WTC11 (cell line): ENCODE data around the gene GID4. TPM values are rescaled to one million over a fixed set of nuclear protein-coding genes. Genes with fewer than 3 reads are reported as not detected.

Source experiments
- ATAC-seq: fragments of 200-7000 bp; cut with Tn5 transposase; 2 replicates; pipeline ENCODE4 v1.10.0; 2021; ENCODE audit warnings: mild to moderate bottlenecking, moderate library complexity
- CTCF ChIA-PET: fragments of 300-600 bp; sonication (Branson Sonifier 250); formaldehyde crosslinking; loops from one replicate; lab custom pipeline; 2021; ENCODE audit warnings: antibody characterized with exemption; lab: Charles Lee
- POLR2A ChIA-PET: fragments of 350-600 bp; sonication (Branson Sonifier 250); formaldehyde crosslinking; loops from one replicate; lab custom pipeline; 2021; ENCODE audit warnings: antibody characterized with exemption; lab: Charles Lee
- DNase-seq: peaks from one replicate; pipeline ENCODE4 v3.0.0; 2021; ENCODE audit warnings: low spot score
- H3K27ac Mint-ChIP-seq: 2 replicates; pipeline ENCODE4 v1.8.0; 2021; ENCODE audit warnings: mixed read lengths
- H3K27me3 Mint-ChIP-seq: 2 replicates; pipeline ENCODE4 v1.8.0; 2021; ENCODE audit warnings: low read depth, mild to moderate bottlenecking, moderate library complexity, mixed read lengths
- H3K36me3 Mint-ChIP-seq: 2 replicates; pipeline ENCODE4 v1.8.0; 2021; ENCODE audit warnings: mixed read lengths
- H3K4me1 Mint-ChIP-seq: 2 replicates; pipeline ENCODE4 v1.8.0; 2022; ENCODE audit warnings: mixed read lengths
- H3K4me3 Mint-ChIP-seq: 2 replicates; pipeline ENCODE4 v1.8.0; 2021; ENCODE audit warnings: mild to moderate bottlenecking, moderate library complexity, mixed read lengths
- H3K9me3 Mint-ChIP-seq: 2 replicates; pipeline ENCODE4 v1.8.0; 2021; ENCODE audit warnings: mixed read lengths
- CDX4 ChIP-seq: fragments of 250-450 bp; sonication (Bioruptor Pico); IDR thresholded peaks from 2 replicates; pipeline ENCODE4 v1.9.0; 2021; ENCODE audit warnings: moderate library complexity, mild to moderate bottlenecking, inconsistent platforms, borderline replicate concordance
- EMX1 ChIP-seq: fragments of 250-450 bp; sonication (Bioruptor Pico); IDR thresholded peaks from 2 replicates; pipeline ENCODE4 v1.8.0; 2021; ENCODE audit warnings: mild to moderate bottlenecking
- ETV6 ChIP-seq: sonication (generic); formaldehyde crosslinking; IDR thresholded peaks from 2 replicates; pipeline ENCODE4 v1.8.1; 2022; ENCODE audit warnings: mild to moderate bottlenecking, missing genetic modification reagents
- FOXJ3 ChIP-seq: sonication (generic); formaldehyde crosslinking; IDR thresholded peaks from 2 replicates; pipeline ENCODE4 v1.9.0; 2021; ENCODE audit warnings: missing genetic modification reagents, mild to moderate bottlenecking, borderline replicate concordance
- FOXK1 ChIP-seq: sonication (generic); formaldehyde crosslinking; IDR thresholded peaks from 2 replicates; pipeline ENCODE4 v1.8.0; 2022; ENCODE audit warnings: mild to moderate bottlenecking, moderate library complexity, missing genetic modification reagents
- FOXP1 ChIP-seq: sonication (generic); formaldehyde crosslinking; IDR thresholded peaks from 2 replicates; pipeline ENCODE4 v1.8.0; 2022; ENCODE audit warnings: missing genetic modification reagents, mild to moderate bottlenecking, moderate library complexity, borderline replicate concordance
- GABPB1 ChIP-seq: sonication (generic); formaldehyde crosslinking; IDR thresholded peaks from 2 replicates; pipeline ENCODE4 v1.8.1; 2023; ENCODE audit warnings: mild to moderate bottlenecking, missing genetic modification reagents
- GRHL2 ChIP-seq: fragments of 250-450 bp; sonication (Bioruptor Pico); IDR thresholded peaks from 2 replicates; pipeline ENCODE4 v1.8.0; 2022; ENCODE audit warnings: mild to moderate bottlenecking, moderate library complexity; ENCODE audit not compliant: insufficient replicate concordance, severe bottlenecking
- GTF2I ChIP-seq: fragments of 250-450 bp; sonication (Bioruptor Pico); conservative IDR thresholded peaks from 2 replicates; pipeline ENCODE4 v1.4.0; 2021; ENCODE audit warnings: mild to moderate bottlenecking
- JAZF1 ChIP-seq: fragments of 250-450 bp; sonication (Bioruptor Pico); IDR thresholded peaks from 2 replicates; pipeline ENCODE4 v1.9.0; 2021; ENCODE audit warnings: moderate library complexity, mild to moderate bottlenecking, inconsistent platforms
- RORB ChIP-seq: fragments of 250-450 bp; sonication (Bioruptor Pico); IDR thresholded peaks from 2 replicates; pipeline ENCODE4 v1.9.0; 2021; ENCODE audit warnings: mild to moderate bottlenecking
- TEAD1 ChIP-seq: sonication (generic); formaldehyde crosslinking; IDR thresholded peaks from 2 replicates; pipeline ENCODE4 v1.8.0; 2022; ENCODE audit warnings: mild to moderate bottlenecking, missing genetic modification reagents
- ZBTB43 ChIP-seq: sonication (generic); formaldehyde crosslinking; IDR thresholded peaks from 2 replicates; pipeline ENCODE4 v1.8.1; 2023; ENCODE audit warnings: mild to moderate bottlenecking, missing genetic modification reagents
- ZNF219 ChIP-seq: sonication (generic); formaldehyde crosslinking; IDR thresholded peaks from 2 replicates; pipeline ENCODE4 v1.8.0; 2023; ENCODE audit warnings: missing genetic modification reagents, mild to moderate bottlenecking, borderline replicate concordance
- ZNF232 ChIP-seq: sonication (generic); formaldehyde crosslinking; IDR thresholded peaks from 2 replicates; pipeline ENCODE4 v1.8.0; 2022; ENCODE audit warnings: mild to moderate bottlenecking, missing genetic modification reagents
- ZNF416 ChIP-seq: fragments of 250-450 bp; sonication (Bioruptor Pico); IDR thresholded peaks from 2 replicates; pipeline ENCODE4 v1.9.0; 2021; ENCODE audit warnings: mild to moderate bottlenecking, inconsistent platforms
- ZNF423 ChIP-seq: fragments of 250-450 bp; sonication (Bioruptor Pico); IDR thresholded peaks from 2 replicates; pipeline ENCODE4 v2.1.2; 2022; ENCODE audit warnings: mild to moderate bottlenecking, moderate library complexity
- ZNF671 ChIP-seq: fragments of 250-450 bp; sonication (Bioruptor Pico); IDR thresholded peaks from 2 replicates; pipeline ENCODE4 v1.8.0; 2021; ENCODE audit warnings: mild to moderate bottlenecking
- total RNA-seq: library from RNA; stranded (reverse); gene quantifications from 3 replicates; pipeline ENCODE4 v1.2.3, GENCODE V29; 2021
- TF ChIP-seq, protein P1 (sequence below): sonication (generic); formaldehyde crosslinking; IDR thresholded peaks from 2 replicates; pipeline ENCODE4 v1.8.0; 2022; ENCODE audit warnings: mild to moderate bottlenecking, missing genetic modification reagents
- TF ChIP-seq, protein P2 (sequence below): fragments of 250-450 bp; sonication (Bioruptor Pico); IDR thresholded peaks from 2 replicates; pipeline ENCODE4 v1.9.0; 2021; ENCODE audit warnings: mild to moderate bottlenecking, borderline replicate concordance
- TF ChIP-seq, protein P3 (sequence below): sonication (generic); formaldehyde crosslinking; IDR thresholded peaks from 2 replicates; pipeline ENCODE4 v1.8.1; 2022; ENCODE audit warnings: missing genetic modification reagents, borderline replicate concordance

GID4 gene
- total RNA-seq, 1 experiment from 2014 or later, result 16.0 TPM

- TF ChIP-seq, protein P1, sequence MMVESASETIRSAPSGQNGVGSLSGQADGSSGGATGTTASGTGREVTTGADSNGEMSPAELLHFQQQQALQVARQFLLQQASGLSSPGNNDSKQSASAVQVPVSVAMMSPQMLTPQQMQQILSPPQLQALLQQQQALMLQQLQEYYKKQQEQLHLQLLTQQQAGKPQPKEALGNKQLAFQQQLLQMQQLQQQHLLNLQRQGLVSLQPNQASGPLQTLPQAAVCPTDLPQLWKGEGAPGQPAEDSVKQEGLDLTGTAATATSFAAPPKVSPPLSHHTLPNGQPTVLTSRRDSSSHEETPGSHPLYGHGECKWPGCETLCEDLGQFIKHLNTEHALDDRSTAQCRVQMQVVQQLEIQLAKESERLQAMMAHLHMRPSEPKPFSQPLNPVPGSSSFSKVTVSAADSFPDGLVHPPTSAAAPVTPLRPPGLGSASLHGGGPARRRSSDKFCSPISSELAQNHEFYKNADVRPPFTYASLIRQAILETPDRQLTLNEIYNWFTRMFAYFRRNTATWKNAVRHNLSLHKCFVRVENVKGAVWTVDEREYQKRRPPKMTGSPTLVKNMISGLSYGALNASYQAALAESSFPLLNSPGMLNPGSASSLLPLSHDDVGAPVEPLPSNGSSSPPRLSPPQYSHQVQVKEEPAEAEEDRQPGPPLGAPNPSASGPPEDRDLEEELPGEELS (CRISPR knock-in tag), result no peak
Measured at GRCh38 chr17:18041776-18042175, 2.6 kb downstream of the GID4 start (continued).

- H3K4me1 Mint-ChIP-seq, result peaks cover 22% of the 10 kb centered on the region
- ChIA-PET POLR2A (no interaction called here), CTCF (interaction anchor here (1.2 kb wide), 1 partner anchor 773 kb away, joined by 3 read pairs; no protein-coding TSS in a partner anchor)
- H3K27ac Mint-ChIP-seq, result no peak overlapping the region
- no peak for TF ChIP-seq RORB (CRISPR knock-in tag)
- TF ChIP-seq ZNF416 (CRISPR knock-in tag), result no peak
- TF ChIP-seq ZNF232 (CRISPR knock-in tag), result no peak
- no peak for TF ChIP-seq ZNF671
- TF ChIP-seq FOXJ3, result no peak
- TF ChIP-seq GRHL2 (CRISPR knock-in tag), result no peak
- TF ChIP-seq FOXK1 (CRISPR knock-in tag), result no peak
- TF ChIP-seq CDX4 (CRISPR knock-in tag), result no peak
- no peak for TF ChIP-seq ZNF219 (CRISPR knock-in tag)
- TF ChIP-seq ETV6 (CRISPR knock-in tag), result no peak
- no peak for TF ChIP-seq EMX1
- no peak overlapping the region for H3K4me3 Mint-ChIP-seq
- ATAC-seq (no peak), DNase-seq (no peak)
- H3K9me3 Mint-ChIP-seq, result no peaks in the 10 kb centered on the region
- peaks cover 19% of the 10 kb centered on the region for H3K36me3 Mint-ChIP-seq
- no peaks in the 10 kb centered on the region; the same call in 1 of the 2 replicates for H3K27me3 Mint-ChIP-seq
Measured at GRCh38 chr17:18042983-18043382, 3.8 kb downstream of the GID4 start.

- H3K27ac Mint-ChIP-seq, result no peak overlapping the region
- no peak for DNase-seq
- H3K4me3 Mint-ChIP-seq, result no peak overlapping the region
- H3K9me3 Mint-ChIP-seq, result no peaks in the 10 kb centered on the region
- no peaks in the 10 kb centered on the region; the same call in 1 of the 2 replicates for H3K27me3 Mint-ChIP-seq
- H3K36me3 Mint-ChIP-seq, result peaks cover 19% of the 10 kb centered on the region
- no peak for ATAC-seq
- ChIA-PET POLR2A (no interaction called here), CTCF (interaction anchor here (1.2 kb wide), 1 partner anchor 774 kb away, joined by 3 read pairs; no protein-coding TSS in a partner anchor)
- peaks cover 18% of the 10 kb centered on the region for H3K4me1 Mint-ChIP-seq
- TF ChIP-seq, protein P2, sequence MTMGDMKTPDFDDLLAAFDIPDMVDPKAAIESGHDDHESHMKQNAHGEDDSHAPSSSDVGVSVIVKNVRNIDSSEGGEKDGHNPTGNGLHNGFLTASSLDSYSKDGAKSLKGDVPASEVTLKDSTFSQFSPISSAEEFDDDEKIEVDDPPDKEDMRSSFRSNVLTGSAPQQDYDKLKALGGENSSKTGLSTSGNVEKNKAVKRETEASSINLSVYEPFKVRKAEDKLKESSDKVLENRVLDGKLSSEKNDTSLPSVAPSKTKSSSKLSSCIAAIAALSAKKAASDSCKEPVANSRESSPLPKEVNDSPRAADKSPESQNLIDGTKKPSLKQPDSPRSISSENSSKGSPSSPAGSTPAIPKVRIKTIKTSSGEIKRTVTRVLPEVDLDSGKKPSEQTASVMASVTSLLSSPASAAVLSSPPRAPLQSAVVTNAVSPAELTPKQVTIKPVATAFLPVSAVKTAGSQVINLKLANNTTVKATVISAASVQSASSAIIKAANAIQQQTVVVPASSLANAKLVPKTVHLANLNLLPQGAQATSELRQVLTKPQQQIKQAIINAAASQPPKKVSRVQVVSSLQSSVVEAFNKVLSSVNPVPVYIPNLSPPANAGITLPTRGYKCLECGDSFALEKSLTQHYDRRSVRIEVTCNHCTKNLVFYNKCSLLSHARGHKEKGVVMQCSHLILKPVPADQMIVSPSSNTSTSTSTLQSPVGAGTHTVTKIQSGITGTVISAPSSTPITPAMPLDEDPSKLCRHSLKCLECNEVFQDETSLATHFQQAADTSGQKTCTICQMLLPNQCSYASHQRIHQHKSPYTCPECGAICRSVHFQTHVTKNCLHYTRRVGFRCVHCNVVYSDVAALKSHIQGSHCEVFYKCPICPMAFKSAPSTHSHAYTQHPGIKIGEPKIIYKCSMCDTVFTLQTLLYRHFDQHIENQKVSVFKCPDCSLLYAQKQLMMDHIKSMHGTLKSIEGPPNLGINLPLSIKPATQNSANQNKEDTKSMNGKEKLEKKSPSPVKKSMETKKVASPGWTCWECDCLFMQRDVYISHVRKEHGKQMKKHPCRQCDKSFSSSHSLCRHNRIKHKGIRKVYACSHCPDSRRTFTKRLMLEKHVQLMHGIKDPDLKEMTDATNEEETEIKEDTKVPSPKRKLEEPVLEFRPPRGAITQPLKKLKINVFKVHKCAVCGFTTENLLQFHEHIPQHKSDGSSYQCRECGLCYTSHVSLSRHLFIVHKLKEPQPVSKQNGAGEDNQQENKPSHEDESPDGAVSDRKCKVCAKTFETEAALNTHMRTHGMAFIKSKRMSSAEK (CRISPR knock-in tag), result no peak
- TF ChIP-seq, protein P3, sequence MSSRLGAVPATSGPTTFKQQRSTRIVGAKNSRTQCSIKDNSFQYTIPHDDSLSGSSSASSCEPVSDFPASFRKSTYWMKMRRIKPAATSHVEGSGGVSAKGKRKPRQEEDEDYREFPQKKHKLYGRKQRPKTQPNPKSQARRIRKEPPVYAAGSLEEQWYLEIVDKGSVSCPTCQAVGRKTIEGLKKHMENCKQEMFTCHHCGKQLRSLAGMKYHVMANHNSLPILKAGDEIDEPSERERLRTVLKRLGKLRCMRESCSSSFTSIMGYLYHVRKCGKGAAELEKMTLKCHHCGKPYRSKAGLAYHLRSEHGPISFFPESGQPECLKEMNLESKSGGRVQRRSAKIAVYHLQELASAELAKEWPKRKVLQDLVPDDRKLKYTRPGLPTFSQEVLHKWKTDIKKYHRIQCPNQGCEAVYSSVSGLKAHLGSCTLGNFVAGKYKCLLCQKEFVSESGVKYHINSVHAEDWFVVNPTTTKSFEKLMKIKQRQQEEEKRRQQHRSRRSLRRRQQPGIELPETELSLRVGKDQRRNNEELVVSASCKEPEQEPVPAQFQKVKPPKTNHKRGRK (CRISPR knock-in tag), result no peak
- no peak for TF ChIP-seq FOXK1 (CRISPR knock-in tag)
- no peak for TF ChIP-seq ZBTB43
- TF ChIP-seq TEAD1 (CRISPR knock-in tag), result no peak
- TF ChIP-seq ZNF423, result no peak
- TF ChIP-seq EMX1, result no peak
- no peak for TF ChIP-seq FOXP1 (CRISPR knock-in tag)
- TF ChIP-seq, protein P1 (CRISPR knock-in tag), result no peak
- no peak for TF ChIP-seq GTF2I (CRISPR knock-in tag)
- no peak for TF ChIP-seq ETV6 (CRISPR knock-in tag)
- TF ChIP-seq GABPB1, result no peak
- TF ChIP-seq JAZF1, result no peak
Measured at GRCh38 chr17:18043491-18043890, 4.3 kb downstream of the GID4 start.
